Gastrocnemius medialis (tissue), 4 donors: ENCODE results near the gene VASP. TPM values are rescaled to one million over a fixed set of nuclear protein-coding genes. Genes with fewer than 3 reads are reported as not detected.

Experiments
- ATAC-seq, 2 donors: fragments of 150-250 bp; one replicate each; pipeline ENCODE4 v1.9.1; 2016
- DNase-seq, 2 donors: peaks; one replicate each; pipeline ENCODE4 v3.0.0-alpha.2; 2019
- H3K27ac ChIP-seq, 4 donors: fragments of 200-600 bp; sonication (generic); 1 replicate in 1 of 4; 2 replicates in 3 of 4; pipeline ENCODE4 v1.5.1; 2016 to 2018; ENCODE audit warnings: mild to moderate bottlenecking in 2 of 4, moderate library complexity in 1 of 4
- H3K27me3 ChIP-seq, 3 donors: fragments of 200-600 bp; sonication (generic) in 2 of 3; 1 replicate in 1 of 3; 2 replicates in 2 of 3; pipeline versions ENCODE4 v1.5.1 to v1.6.0; 2016 to 2019; ENCODE audit warnings: mild to moderate bottlenecking in 1 of 3, moderate library complexity in 1 of 3
- H3K36me3 ChIP-seq, 2 donors: fragments of 200-600 bp; sonication (generic) in 1 of 2; one replicate each; pipeline ENCODE4 v1.5.1; 2017 to 2018
- H3K4me1 ChIP-seq, 2 donors: fragments of 200-600 bp; sonication (generic) in 1 of 2; one replicate each; pipeline ENCODE4 v1.5.1; 2016 to 2017; ENCODE audit warnings: mild to moderate bottlenecking in 2 of 2
- H3K4me3 ChIP-seq, 4 donors: fragments of 200-600 bp; sonication (generic) in 3 of 4; 1 replicate in 1 of 4; 2 replicates in 3 of 4; pipeline ENCODE4 v1.5.1; 2016 to 2019; ENCODE audit warnings: mild to moderate bottlenecking in 2 of 4
- H3K9me3 ChIP-seq, 3 donors: fragments of 200-600 bp; sonication (generic) in 2 of 3; 1 replicate in 1 of 3; 2 replicates in 2 of 3; pipeline ENCODE4 v1.5.1; 2016 to 2019
- POLR2A ChIP-seq, 2 donors: fragments of 450-650 bp; IDR thresholded peaks; one replicate each; pipeline ENCODE4 v1.6.1; 2017; ENCODE audit warnings: antibody characterized with exemption in 2 of 2, mild to moderate bottlenecking in 2 of 2, moderate library complexity in 2 of 2
- in situ Hi-C, 4 donors: fragments of 200-750 bp; cut with MboI; loops; one replicate each; pipeline versions ENCODE4 v1.15.0 to v1.8.0; 2017; ENCODE audit warnings: low sequenced_read_pairs in 4 of 4
- intact Hi-C: fragments of 100-400 bp; cut with DNase I; formaldehyde crosslinking; loops from one replicate; pipeline ENCODE4 v1.15.1; 2023; ENCODE audit warnings: low total_unique reads
- total RNA-seq, 4 donors: library from RNA; depleted of rRNA; stranded (reverse); fragments of >200 nt; gene quantifications; one replicate each; pipeline versions ENCODE4 v1.1.0 to v1.2.3, GENCODE V29; 2016
- TF ChIP-seq, protein P1 (sequence below), 5 experiments: fragments of 450-650 bp in 3 of 5; fragments of 200-600 bp in 2 of 5; sonication (generic) in 2 of 5; IDR thresholded peaks in 4 of 5; conservative IDR thresholded peaks in 1 of 5; 1 replicate in 4 of 5; 2 replicates in 1 of 5; pipeline ENCODE4 v1.5.1; 2016 to 2019; ENCODE audit warnings: antibody characterized with exemption in 5 of 5, mild to moderate bottlenecking in 3 of 5, moderate library complexity in 3 of 5

Gene VASP
- total RNA-seq, 4 donors from 2014 or later: 10.2 to 18.2 (median 16.4) TPM

DNA sequence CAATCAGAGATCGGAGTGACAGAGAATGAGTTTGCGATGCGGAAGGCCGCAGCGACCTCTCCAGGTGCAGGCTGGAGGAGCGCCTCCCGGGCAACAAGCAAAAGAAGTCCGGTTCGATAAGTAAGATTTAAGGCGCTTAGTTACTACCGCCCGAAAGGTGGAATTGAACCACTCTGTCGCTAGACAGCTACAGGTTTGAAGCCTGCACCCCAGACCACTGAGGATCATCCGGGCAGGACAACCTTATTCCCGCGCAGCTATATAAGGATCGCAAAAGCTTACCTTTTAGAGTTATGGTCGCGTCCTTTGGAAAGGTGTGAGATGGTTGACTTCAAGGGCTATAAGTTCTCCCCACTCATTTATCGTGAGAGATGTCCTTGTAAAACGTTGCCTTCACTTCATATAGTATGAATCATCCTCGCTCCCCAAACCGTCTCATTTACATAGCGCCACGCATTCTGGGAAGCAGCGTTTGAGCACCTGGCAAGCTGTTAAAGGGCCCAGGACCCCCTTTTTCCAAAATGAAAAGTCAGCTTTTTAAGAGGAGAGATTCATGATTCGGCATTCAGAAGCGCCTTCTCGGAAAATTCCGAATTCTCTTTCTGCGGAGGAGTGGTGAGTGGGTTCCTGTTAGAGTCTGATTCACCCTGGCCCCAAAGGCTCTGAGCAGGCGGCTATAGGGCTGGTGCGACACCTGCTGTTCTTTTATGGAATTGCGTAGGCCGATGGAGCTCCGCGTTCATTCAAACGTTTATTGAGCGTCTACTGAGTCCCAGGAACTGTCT, 28.6 kb upstream of the VASP start:
- Histone ChIP-seq H3K4me3 (peak overlapping the region; percentile 55 to 60 (median 56)), H3K4me1 (peaks cover 5 to 7% of the 10 kb centered on the region in 2 donors), H3K27me3 (no peaks in the 10 kb centered on the region), H3K36me3 (no peaks in the 10 kb centered on the region), H3K27ac (peak overlapping the region; percentile 91 to 94 (median 91)), H3K9me3 (no peaks in the 10 kb centered on the region)
- ATAC-seq: peak; percentile 87 to 91
- TF ChIP-seq, protein P1, sequence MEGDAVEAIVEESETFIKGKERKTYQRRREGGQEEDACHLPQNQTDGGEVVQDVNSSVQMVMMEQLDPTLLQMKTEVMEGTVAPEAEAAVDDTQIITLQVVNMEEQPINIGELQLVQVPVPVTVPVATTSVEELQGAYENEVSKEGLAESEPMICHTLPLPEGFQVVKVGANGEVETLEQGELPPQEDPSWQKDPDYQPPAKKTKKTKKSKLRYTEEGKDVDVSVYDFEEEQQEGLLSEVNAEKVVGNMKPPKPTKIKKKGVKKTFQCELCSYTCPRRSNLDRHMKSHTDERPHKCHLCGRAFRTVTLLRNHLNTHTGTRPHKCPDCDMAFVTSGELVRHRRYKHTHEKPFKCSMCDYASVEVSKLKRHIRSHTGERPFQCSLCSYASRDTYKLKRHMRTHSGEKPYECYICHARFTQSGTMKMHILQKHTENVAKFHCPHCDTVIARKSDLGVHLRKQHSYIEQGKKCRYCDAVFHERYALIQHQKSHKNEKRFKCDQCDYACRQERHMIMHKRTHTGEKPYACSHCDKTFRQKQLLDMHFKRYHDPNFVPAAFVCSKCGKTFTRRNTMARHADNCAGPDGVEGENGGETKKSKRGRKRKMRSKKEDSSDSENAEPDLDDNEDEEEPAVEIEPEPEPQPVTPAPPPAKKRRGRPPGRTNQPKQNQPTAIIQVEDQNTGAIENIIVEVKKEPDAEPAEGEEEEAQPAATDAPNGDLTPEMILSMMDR (IDR thresholded peaks at IDR 0.05 in 4 of 5, conservative IDR thresholded peaks at IDR 0.05 in 1 of 5): peak; percentile 96 to 99 (median 99)
- TF ChIP-seq POLR2A (IDR thresholded peaks at IDR 0.05): peak; percentile 55 to 71
- in situ Hi-C loops (loop anchor here in 2 of 4 donors (5.0 kb wide), 2 partner anchors 36 to 41 kb away; no protein-coding TSS in a partner anchor), intact Hi-C loops (loop anchor here (1.0 to 2.0 kb wide), 2 partner anchors 39 to 50 kb away; no protein-coding TSS in a partner anchor)
- DNase-seq: peak; percentile 62 to 82

DNA sequence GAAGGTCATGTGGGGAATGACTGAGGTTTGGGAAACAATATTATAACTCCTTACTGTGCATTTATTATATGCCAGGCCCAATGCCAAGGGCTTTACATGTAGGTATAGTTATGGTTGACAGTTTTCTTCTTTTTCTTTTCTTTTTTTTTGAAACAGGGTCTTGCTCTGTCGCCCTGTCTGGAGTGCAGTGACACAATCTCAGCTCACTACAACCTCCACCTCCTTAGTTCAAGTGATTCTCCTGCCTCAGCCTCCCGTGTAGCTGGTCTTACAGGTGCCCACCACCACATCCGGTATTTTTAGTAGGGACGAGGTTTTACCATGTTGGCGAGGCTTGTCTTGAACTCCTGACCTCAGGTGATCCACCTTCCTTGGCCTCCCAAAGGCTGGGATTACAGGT, 24.2 kb upstream of the VASP start:
- Histone ChIP-seq H3K27ac (no peak overlapping the region), H3K27me3 (no peaks in the 10 kb centered on the region), H3K36me3 (peaks cover 0 to under 1% of the 10 kb centered on the region in 2 donors), H3K4me3 (no peak overlapping the region), H3K9me3 (no peaks in the 10 kb centered on the region), H3K4me1 (peaks cover 12 to 14% of the 10 kb centered on the region in 2 donors)
- no peak for ATAC-seq
- intact Hi-C loops (no loop called here), in situ Hi-C loops (loop anchor here in 2 of 4 donors (5.0 kb wide), 1 partner anchor 46 kb away; no protein-coding TSS in a partner anchor)
- DNase-seq: no peak
- TF ChIP-seq, protein P1 (IDR thresholded peaks at IDR 0.05 in 4 of 5, conservative IDR thresholded peaks at IDR 0.05 in 1 of 5): no peak
- TF ChIP-seq POLR2A (IDR thresholded peaks at IDR 0.05): no peak

DNA sequence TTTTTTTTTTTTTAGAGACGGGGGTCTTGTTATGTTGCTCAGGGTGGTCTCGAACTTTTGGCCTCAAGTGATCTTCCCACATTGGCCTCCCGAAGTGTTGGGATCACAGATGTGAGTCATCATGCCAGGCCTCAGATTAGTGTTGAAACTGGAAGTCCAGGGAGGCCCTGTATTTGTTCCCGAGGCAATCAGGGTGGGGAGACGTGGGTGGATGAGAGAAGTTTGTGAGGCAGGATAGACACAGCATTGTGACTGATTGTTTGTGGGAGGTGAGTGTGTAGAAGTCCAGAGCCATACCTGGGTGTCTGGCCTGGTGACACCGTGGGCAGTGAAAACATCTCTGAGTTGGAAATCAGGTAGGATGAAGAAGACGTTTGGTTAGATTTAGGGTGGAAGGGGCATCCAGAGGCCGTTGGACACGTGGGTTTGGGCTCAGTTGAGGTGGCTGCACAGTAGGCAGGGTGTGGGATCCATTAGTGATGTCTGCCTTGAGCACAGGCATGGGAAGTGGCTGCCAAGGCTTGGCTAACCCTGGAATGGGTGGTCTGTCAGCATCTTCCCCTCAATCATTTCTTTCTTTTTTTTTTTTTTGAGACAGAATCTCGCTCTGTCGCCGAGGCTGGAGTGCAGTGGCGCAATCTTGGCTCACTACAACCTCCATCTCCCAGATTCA, 22.9 kb upstream of the VASP start:
- no peak for TF ChIP-seq POLR2A (IDR thresholded peaks at IDR 0.05)
- TF ChIP-seq, protein P1 (IDR thresholded peaks at IDR 0.05 in 4 of 5, conservative IDR thresholded peaks at IDR 0.05 in 1 of 5): no peak
- intact Hi-C loops: no loop called here
- no peaks in the 10 kb centered on the region for H3K9me3 ChIP-seq
- no peaks in the 10 kb centered on the region for H3K27me3 ChIP-seq
- peaks cover 0 to 8% of the 10 kb centered on the region in 2 donors for H3K36me3 ChIP-seq
- H3K4me3 ChIP-seq: no peak overlapping the region
- in situ Hi-C loops: loop anchor here in 2 of 4 donors (5.0 kb wide), 1 partner anchor 47 kb away; no protein-coding TSS in a partner anchor
- H3K4me1 ChIP-seq: peaks cover 8 to 13% of the 10 kb centered on the region in 2 donors
- H3K27ac ChIP-seq: peak overlapping the region; percentile 89 to 99 (median 93)
- DNase-seq (no peak), ATAC-seq (no peak)

DNA sequence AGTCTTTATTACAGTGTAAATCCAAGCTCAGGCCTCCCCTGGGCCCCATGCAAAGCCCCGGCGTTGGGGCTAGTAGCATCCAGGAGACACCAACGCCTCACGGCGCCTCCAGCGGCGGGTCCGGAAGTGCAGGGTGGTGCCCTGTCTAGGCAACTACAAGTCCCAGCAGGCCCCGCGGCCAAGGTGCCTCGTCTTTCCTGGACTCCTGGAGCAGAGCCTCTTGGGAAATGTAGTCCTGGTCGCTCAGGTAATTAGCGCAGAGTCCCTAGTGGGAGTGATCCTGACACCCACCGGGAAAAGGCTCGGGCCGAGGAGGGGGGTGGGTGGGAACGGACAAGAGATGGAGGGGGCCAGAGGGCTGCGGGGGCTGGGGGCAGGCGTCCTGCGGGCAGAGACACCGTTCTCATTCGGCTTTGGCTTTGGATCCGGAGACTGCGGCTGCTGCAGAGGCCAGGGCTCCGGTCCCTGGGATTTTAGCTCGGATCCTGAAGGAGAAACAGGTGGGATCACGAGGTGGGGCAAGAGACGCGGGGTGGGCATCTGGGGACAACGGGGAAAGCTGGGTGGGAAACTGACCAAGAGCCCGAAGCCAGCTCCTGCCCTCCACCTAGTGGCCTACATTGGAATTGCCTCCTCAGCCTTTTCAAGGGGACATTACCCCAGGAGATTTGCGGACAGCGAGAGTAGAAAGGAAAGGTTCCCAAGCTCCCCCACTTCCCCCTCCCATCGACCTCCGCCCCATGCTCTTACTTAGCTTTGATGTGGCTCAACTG, 21.8 kb upstream of the VASP start:
- H3K4me1 ChIP-seq: peaks cover 8 to 13% of the 10 kb centered on the region in 2 donors
- H3K27ac ChIP-seq: peak overlapping the region; percentile 89 to 99 (median 93)
- H3K27me3 ChIP-seq: no peaks in the 10 kb centered on the region
- peaks cover 0 to 8% of the 10 kb centered on the region in 2 donors for H3K36me3 ChIP-seq
- H3K9me3 ChIP-seq: no peaks in the 10 kb centered on the region
- DNase-seq (peak; percentile 97), ATAC-seq (peak; percentile 96 to 99)
- no peak for TF ChIP-seq POLR2A (IDR thresholded peaks at IDR 0.05)
- TF ChIP-seq, protein P1 (IDR thresholded peaks at IDR 0.05 in 4 of 5, conservative IDR thresholded peaks at IDR 0.05 in 1 of 5): peak; percentile 73 to 88 (median 82)
- intact Hi-C loops: no loop called here
- in situ Hi-C loops: no loop called here
- peak overlapping the region; percentile 68 to 88 (median 72) for H3K4me3 ChIP-seq
